ENCODE results near the gene CTBP1. TPM values are rescaled to one million over a fixed set of nuclear protein-coding genes. Genes with fewer than 3 reads are reported as not detected.

CTBP1 gene
- total and polyA plus RNA-seq, 2 of the 8 experiments (the other 6 are each of a cell fraction or from before 2014, with no cell fraction given): 128 to 185 TPM

DNA sequence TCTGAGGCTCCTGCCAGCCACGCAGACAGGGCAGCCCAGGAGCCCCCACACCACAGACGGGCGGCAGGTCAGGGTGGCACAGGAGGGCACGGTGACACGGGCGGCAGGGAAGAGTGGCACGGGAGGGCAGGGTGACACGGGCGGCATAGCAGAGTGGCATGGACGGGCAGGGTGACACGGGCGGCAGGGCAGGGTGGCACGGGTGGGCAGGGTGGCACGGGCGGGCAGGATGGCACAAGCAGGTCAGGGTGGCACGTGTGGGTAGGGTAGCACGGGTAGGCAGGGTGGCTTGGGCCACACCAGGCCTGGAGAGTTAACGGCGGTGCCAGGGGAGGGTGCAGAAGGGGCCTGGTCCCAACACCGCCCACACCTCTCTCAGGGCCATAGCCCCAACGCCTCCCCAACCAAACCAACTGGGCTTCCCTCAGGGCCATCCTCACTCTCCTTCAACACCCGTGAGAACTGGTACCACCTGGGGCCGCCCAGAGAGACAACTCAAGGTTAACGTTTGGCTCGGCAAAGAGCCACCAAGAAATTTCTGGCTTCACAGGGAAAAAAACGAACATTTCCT lies 3.4 kb downstream of the CTBP1 start:
- H3K36me3 ChIP-seq (ENCODE audit: control insufficient read depth in 2 of 4, insufficient read depth in 4 of 4, low read length in 3 of 4): peaks cover 0 to 10% (median 5%) of the 10 kb centered on the region in 4 experiments; a peak in 4 of 8 replicates
- H4K5ac ChIP-seq (ENCODE audit: insufficient read length, low read depth, low read length): no peak overlapping the region
- 0 out of 2 replicates have a peak overlapping the region, but pooled peaks have one; percentile 35 for H2BK5ac ChIP-seq (ENCODE audit: low read depth, low read length)
- H2BK12ac ChIP-seq (ENCODE audit: low read depth, low read length): 0 out of 2 replicates have a peak overlapping the region, but pooled peaks have one; percentile 3
- no peak overlapping the region for H2BK20ac ChIP-seq (ENCODE audit: low read length)
- peaks cover 11% of the 10 kb centered on the region; the same call in 1 of the 2 replicates for H3K23me2 ChIP-seq (ENCODE audit: low read depth, low read length)
- H3K9ac ChIP-seq (replicated peaks in 1 of 4; ENCODE audit: extremely low read depth in 1 of 4, low read depth in 3 of 4, low read length in 3 of 4): no peak overlapping the region
- peaks cover 0 to 16% (median 11%) of the 10 kb centered on the region in 4 experiments; a peak in 5 of 7 replicates for H3K4me1 ChIP-seq (replicated peaks in 1 of 4; ENCODE audit: control insufficient read depth in 3 of 4, insufficient read depth in 4 of 4, low read length in 3 of 4)
- CTCF ChIA-PET (ENCODE audit: partially characterized antibody): interaction anchor here (1.1 to 1.6 kb wide), 3 partner anchors 12 to 114 kb away, joined by 3 to 5 read pairs (median 3); no protein-coding TSS in a partner anchor
- no peak overlapping the region for H3K4ac ChIP-seq (replicated peaks; ENCODE audit: insufficient read length, low read depth, low read length)
- H3K14ac ChIP-seq (ENCODE audit: insufficient read length): no peak overlapping the region
- H3K18ac ChIP-seq (ENCODE audit: extremely low read depth, low read length): no peak overlapping the region
- H2BK120ac ChIP-seq (replicated peaks; ENCODE audit: low read depth, low read length): no peak overlapping the region
- no peak overlapping the region for H2AK5ac ChIP-seq (ENCODE audit: low read depth, low read length)
- H3K23ac ChIP-seq (ENCODE audit: insufficient read length): no peak overlapping the region
- POLR2A ChIA-PET (ENCODE audit: partially characterized antibody): interaction anchor here (1.7 to 2.0 kb wide), 2 partner anchors 11 to 81 kb away, joined by 4 to 5 read pairs; no protein-coding TSS in a partner anchor
- no peak overlapping the region for H2AFZ ChIP-seq (ENCODE audit: low read length)
- no peak overlapping the region for H3K27ac ChIP-seq (ENCODE audit: low read depth, low read length)
- FAIRE-seq: no peak
- H3K79me1 ChIP-seq (ENCODE audit: low read depth, low read length): peaks cover 25% of the 10 kb centered on the region; the same call in 1 of the 2 replicates
- no peak overlapping the region for H2BK15ac ChIP-seq (ENCODE audit: low read length)
- peaks cover 0 to 2% (median 0%) of the 10 kb centered on the region in 4 experiments; a peak in 1 of 7 replicates for H3K27me3 ChIP-seq (replicated peaks in 1 of 4; ENCODE audit: control insufficient read depth in 3 of 4, extremely low read depth in 1 of 4, insufficient read depth in 3 of 4, low read length in 3 of 4)
- TF ChIP-seq RFX5 (IDR thresholded peaks at IDR 0.05; ENCODE audit: borderline replicate concordance, low read depth, low read length): no peak
- no peak for TF ChIP-seq ATF3 (IDR thresholded peaks at IDR 0.05; ENCODE audit: insufficient read depth, low read depth, low read length)
- no peak for TF ChIP-seq TEAD4 (IDR thresholded peaks at IDR 0.05; ENCODE audit: low read depth, low read length)
- TF ChIP-seq HDAC2 (IDR thresholded peaks at IDR 0.05; ENCODE audit: borderline replicate concordance in 1 of 2, low read depth in 2 of 2, low read length in 2 of 2): no peak
- no peak overlapping the region for H3K4me3 ChIP-seq (ENCODE audit: extremely low read depth in 1 of 4, insufficient read depth in 2 of 4, low read depth in 3 of 4, low read length in 4 of 4)
- peak overlapping the region; percentile 39; the same call in 1 of the 2 replicates for H4K8ac ChIP-seq (ENCODE audit: extremely low read depth, insufficient read depth, low read length)
- H3K56ac ChIP-seq (replicated peaks; ENCODE audit: insufficient read length, low read depth, low read length): no peak overlapping the region
- H4K91ac ChIP-seq (replicated peaks; ENCODE audit: insufficient read length, low read length): no peak overlapping the region
- peaks cover 4 to 6% of the 10 kb centered on the region in 2 experiments; a peak in 3 of 4 replicates for H3K9me3 ChIP-seq (ENCODE audit: insufficient read depth in 2 of 2, low read depth in 1 of 2, low read length in 1 of 2)
- H3K4me2 ChIP-seq (ENCODE audit: insufficient read depth in 1 of 2, low read depth in 2 of 2, low read length in 2 of 2): no peak overlapping the region
- peaks cover 48 to 70% of the 10 kb centered on the region in 2 experiments for H3K79me2 ChIP-seq (ENCODE audit: control insufficient read depth in 1 of 2, insufficient read depth in 2 of 2, low read length in 2 of 2)
- no peak for DNase-seq (ENCODE audit: low read depth in 1 of 2, low spot score in 2 of 2)
- 97% methylated on average over 21 of the region's 26 CpGs; no CpG with 5 or more reads in 1 of the 2 experiments for WGBS, 2 experiments (ENCODE audit: extremely low coverage in 1 of 2, insufficient coverage in 1 of 2, insufficient read length in 1 of 2, insufficient replicate concordance in 2 of 2, low coverage in 1 of 2, low lambda C conversion rate in 2 of 2, missing lambda C conversion rate in 1 of 2)
- H4K20me1 ChIP-seq (replicated peaks in 1 of 2; ENCODE audit: control insufficient read depth in 1 of 2, insufficient read depth in 2 of 2, low read length in 2 of 2): peaks cover 23 to 44% of the 10 kb centered on the region in 2 experiments
